Measurements from ENCODE around the gene KPNA4.
A peak's percentile ranks its signal among the peaks of the same experiment; 100 is the strongest.
"Not testable (repeated sequence)": the region's sequence is repeated elsewhere in the genome, so short reads cannot be mapped to it uniquely, and the experiment has no call there.

KPNA4 gene

GRCh38 chr3:160573955-160574525 lies 8.7 kb upstream of the KPNA4 start:
- DNase-seq (ENCODE audit: low read depth) = not testable (repeated sequence)

GRCh38 chr3:160569894-160570652 lies 4.7 kb upstream of the KPNA4 start:
- DNase-seq (ENCODE audit: low read depth) = no peak

DNA sequence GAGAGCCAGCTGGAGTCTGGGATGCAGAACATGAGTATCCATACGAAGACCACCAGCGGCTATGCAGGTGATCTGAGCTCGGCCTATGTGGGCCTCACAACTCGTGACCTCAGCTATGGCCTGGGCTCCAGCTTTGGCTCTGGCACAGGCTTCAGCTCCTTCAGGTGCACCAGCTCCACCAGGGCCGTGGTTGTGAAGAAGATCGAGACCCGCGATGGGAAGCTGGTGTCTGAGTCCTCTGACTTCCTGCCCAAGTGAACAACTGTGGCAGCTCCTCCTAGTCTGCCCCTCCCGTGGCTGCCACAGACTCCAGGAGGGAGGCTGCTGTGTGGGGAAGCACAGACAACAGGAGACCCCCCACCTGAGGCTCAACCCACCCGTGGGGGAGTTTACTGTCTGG lies 3.6 kb upstream of the KPNA4 start:
- DNase-seq (ENCODE audit: low read depth) = no peak

GRCh38 chr3:160567774-160568173 lies 2.4 kb upstream of the KPNA4 start:
- no peak for DNase-seq (ENCODE audit: low read depth)

- no peak for DNase-seq (ENCODE audit: low read depth)
Measured at GRCh38 chr3:160566499-160566898, 1.1 kb upstream of the KPNA4 start.

- DNase-seq (ENCODE audit: low read depth) = peak; percentile 47
Measured at GRCh38 chr3:160564949-160565441, 376 bp downstream of the KPNA4 start.

DNA sequence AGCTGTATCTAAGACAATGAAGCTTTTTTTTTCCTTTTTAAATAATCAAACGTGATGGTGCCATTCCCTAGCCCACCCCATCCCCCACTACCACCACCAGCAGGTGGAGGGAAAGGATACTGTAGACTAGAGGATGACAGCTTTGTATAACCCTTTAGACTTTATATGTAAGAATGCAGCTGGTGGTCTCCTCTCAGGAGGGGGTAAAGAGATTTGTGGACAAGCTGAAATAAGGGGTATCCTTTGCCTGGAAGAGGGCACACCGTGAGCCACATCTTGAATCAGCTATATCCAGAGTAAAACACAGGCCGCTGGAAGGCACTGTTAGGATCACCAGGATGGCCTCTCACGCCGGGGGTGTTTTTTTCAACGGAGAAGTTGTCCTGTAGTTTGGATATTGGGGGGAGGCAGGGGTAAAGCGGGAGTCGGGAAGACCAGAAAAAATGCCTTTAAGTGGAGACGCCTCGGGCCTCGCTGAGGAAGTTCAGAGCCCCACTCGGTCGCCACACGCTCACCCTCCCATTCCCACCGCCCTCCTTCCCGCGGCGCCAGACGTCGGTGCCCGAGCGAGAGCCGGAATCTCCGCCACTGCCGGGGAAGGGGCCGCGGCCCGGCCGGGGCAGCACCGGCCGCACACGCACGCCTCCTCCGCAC lies 986 bp downstream of the KPNA4 start:
- no peak for DNase-seq (ENCODE audit: low read depth)

DNA sequence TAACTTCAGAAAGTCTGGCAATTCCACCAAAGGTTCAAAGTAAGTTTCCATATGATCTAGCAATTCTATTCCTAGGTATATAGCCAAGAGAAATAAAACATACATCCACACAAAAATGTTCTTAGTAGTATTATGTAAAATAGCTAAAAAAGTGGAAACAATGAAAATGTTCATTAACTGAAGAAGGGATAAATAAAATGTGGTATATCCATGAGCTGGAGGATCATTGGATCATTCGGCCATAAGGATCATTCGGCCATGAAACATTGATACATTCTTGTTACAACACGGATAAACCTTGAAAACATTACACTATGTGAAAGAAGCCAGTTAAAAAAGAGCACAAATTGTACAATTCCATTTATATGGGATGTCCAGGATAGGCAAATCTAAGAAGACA lies 2.4 kb downstream of the KPNA4 start:
- DNase-seq (ENCODE audit: low read depth) = no peak

DNA sequence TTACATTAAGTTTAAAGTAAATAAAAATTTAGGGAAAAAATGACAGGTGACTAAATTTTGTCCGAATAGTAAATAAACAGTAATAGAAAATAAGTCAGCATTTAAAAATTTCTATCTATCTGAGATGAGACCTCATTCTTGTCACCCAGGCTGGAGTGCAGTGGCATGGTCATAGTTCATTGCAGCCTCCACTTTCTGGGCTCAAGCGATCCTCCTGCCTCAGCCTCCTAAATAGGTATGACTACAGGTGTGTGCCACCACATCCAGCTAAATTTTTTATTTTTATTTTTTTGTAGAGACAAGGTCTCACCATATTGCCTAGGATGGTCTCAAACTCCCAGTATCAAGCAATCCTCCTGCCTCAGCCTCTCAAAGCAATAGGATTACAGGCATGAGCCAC lies 7.8 kb downstream of the KPNA4 start:
- no peak for DNase-seq (ENCODE audit: low read depth)

- no peak for DNase-seq (ENCODE audit: low read depth)
Measured at GRCh38 chr3:160556141-160556540, 9.2 kb downstream of the KPNA4 start.

DNA sequence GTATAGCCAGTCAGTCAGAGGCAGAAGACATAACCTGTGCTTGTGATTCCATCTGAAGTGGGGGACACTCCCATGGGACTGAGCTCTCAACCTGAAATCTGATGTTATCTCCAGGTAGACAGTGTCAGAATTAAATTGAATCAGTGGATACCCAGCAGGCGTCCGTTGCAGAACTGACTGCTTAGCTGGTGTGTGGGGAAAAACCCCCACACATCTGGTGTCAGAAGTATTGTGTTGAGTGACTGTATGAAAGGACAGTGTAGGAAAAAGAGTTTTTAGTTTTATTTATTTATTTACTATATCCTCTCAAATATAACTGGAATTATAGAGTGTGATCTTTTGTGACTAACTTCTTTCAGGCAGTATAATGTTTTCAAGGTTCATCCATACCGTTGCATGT lies 10.4 kb downstream of the KPNA4 start:
- DNase-seq (ENCODE audit: low read depth) = no peak

GRCh38 chr3:160553827-160554226 lies 11.5 kb downstream of the KPNA4 start:
- no peak for DNase-seq (ENCODE audit: low read depth)

DNA sequence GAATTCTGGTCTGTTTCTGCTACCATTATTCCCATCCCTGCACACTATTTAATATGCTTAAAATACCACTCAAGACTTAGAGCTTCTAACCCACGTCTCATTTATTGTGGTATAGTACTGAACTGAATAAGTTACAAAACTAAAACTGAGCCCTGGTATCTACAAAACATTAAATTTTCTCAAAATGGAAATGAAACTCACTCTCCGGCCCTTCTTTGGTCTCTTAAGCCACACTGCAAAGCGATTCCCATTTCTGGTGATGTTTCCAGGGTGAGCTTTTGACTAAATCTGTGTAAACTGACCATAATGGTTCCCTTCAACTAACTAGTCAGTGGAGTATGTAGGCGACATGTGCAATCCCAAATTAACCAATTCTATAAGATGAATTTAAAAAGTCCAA lies 18.6 kb downstream of the KPNA4 start:
- no peak for DNase-seq (ENCODE audit: low read depth)

DNA sequence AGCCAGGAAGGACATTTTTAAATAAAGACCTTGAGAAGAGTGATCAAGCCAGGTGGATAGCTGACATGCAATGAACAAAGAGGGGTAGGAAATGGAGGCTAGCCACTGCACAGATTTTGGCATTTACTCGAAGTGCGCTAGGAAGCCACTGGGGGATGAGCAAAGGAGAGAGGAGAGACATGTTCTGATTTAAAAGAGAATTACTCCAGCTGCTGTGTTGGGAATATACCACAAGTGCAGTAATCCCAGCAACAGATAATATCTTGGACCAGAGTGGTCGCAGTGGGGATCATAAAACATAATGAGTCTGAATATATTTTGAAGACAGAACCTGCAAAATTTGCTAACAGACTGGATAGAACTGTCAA lies 19.9 kb downstream of the KPNA4 start:
- no peak for DNase-seq (ENCODE audit: low read depth)

DNA sequence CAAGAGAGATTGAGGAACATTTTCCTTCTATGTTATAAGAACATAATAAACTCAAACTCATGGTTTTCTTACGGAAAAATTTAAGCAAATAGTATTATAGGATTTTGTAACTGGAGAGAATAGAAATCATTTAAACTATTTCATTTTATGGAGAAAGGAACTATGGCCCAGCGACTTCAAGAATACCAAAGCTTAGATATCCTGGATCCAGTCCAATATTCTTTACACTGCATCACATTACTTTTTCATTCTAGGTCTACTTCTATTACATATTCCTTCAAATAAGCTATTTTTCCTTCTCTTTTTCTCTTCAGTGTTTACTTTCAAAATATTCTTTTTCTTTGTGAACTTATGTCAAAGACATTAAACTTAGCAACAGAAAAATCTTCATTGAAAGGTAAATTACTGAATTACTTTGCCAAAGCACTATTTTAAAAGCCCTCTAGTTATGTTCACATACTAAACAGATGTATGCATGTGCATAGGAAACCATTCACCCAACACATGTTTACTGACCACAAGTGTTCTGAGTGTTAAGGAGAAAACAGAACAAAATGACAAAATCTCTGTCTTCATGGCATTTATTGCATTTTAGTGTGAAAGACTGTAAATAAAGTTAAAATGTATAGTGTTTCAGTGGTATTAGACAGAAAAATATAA lies 20.4 kb downstream of the KPNA4 start:
- no peak for DNase-seq (ENCODE audit: low read depth)

GRCh38 chr3:160540551-160540950 lies 24.8 kb downstream of the KPNA4 start:
- no peak for DNase-seq (ENCODE audit: low read depth)

DNA sequence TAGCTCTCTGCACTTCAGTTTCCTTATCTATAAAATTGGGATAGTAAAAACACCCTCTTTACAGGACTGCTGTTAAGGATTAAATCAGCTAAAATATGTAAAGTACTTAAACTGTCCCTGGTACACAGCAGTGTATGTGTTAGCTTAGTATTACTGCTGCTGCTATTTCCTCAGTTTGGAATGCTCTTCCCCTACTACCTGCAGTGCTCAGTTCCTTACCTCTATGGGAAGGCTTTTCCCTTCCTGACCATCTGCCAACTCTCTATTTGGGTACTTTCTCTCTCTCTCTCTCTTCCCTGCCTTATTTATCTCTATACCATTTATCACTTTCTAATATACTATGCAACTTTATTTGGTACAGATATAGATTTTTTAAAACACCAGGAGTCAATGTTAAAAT lies 26.5 kb downstream of the KPNA4 start:
- DNase-seq (ENCODE audit: low read depth) = no peak

DNA sequence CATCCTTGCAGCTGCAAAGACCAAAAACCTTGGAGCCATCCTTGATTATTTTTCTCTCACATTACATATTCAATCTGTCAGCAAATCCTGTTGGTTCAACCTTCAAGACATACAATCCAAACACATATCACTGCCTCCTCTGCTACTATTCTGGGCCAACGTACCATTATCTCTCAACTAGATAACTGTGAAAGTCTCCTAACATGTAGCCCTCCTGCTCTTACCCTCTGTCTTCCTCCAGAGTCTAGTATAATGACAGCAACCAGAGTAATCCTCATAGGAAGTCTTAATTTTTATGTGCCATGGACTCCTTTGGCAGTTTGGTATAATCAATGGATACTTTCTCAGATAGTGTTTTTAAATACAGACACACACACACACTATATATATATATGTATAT lies 27.6 kb downstream of the KPNA4 start:
- DNase-seq (ENCODE audit: low read depth) = no peak

DNA sequence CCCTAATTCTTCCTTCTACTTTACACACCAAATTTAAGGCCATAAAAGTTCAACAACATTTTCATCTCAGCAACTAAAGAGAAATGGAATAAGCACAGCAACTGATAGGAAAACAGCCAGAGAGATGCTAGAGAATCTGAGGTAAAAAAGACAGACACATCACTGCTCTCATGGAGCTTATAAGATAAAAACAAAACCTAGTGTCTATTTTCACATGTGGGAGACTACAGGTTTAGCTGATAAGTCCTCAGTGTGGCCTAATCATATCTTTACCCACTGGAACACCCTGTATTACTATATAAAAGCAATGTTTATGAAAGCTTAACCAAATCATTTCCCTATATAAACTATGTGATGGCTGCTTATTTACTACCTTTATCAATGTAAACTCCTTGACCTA lies 33.0 kb downstream of the KPNA4 start:
- no peak for DNase-seq (ENCODE audit: low read depth)

GRCh38 chr3:160531311-160531710 lies 34.1 kb downstream of the KPNA4 start:
- DNase-seq (ENCODE audit: low read depth) = no peak

GRCh38 chr3:160516391-160516790 lies 49.0 kb downstream of the KPNA4 start:
- DNase-seq (ENCODE audit: low read depth) = not testable (repeated sequence)

GRCh38 chr3:160501325-160501724 lies 64.0 kb downstream of the KPNA4 start:
- DNase-seq (ENCODE audit: low read depth) = no peak

DNA sequence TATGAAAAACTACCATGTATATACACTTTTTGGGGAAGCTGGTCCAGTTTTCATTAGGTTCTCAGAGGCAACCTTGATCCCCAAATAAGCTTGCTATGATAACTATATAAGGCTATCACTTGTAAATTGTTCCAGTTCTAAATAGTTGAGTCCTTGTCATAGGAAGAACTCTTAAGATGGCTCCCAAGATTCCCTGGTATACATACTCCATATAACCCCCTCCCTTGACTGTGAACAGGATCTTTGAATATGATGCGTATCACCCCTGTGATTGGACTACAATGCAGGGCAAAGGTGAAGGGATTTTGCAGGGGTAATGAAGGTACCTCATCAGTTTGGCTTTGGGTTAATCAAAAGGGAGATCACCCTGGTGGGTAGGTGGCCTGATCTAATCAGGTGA lies 67.2 kb downstream of the KPNA4 start:
- no peak for DNase-seq (ENCODE audit: low read depth)

Measured in activated T-helper 9 cell treated with anti-CD3 and anti-CD28 coated beads, Interleukin-2, amount 50 U/mL, for 16 hours (primary cell).